HepG2 (cell line): Measurements from ENCODE around the gene CCND1. TPM values are rescaled to one million over a fixed set of nuclear protein-coding genes. Genes with fewer than 3 reads are reported as not detected.
A peak's percentile ranks its signal among the peaks of the same experiment; 100 is the strongest.

Experiments used
- CEBPB ChIP-seq: IDR thresholded peaks from 2 replicates; pipeline ENCODE4 v1.6.1; 2011; ENCODE audit warnings: low read depth, low read length, improper control_type of control experiment, borderline replicate concordance
- DNMT1 ChIP-seq: sonication (generic); formaldehyde crosslinking; IDR thresholded peaks from 2 replicates; pipeline ENCODE4 v1.5.1; 2020; ENCODE audit warnings: mild to moderate bottlenecking, missing genetic modification reagents
- ERF ChIP-seq: IDR thresholded peaks from 2 replicates; pipeline ENCODE4 v1.6.1; 2018; ENCODE audit warnings: missing biosample characterization, missing genetic modification reagents
- FOSL2 ChIP-seq: sonication (generic); formaldehyde crosslinking; IDR thresholded peaks from 2 replicates; pipeline ENCODE4 v1.4.0; 2020; ENCODE audit warnings: missing genetic modification reagents
- GATA4 ChIP-seq: sonication (generic); IDR thresholded peaks from 2 replicates; pipeline ENCODE4 v1.6.1; 2016; ENCODE audit warnings: antibody characterized with exemption, low read depth, borderline replicate concordance
- GATAD2A ChIP-seq: IDR thresholded peaks from 2 replicates; pipeline ENCODE4 v1.6.1; 2016
- GTF2F1 ChIP-seq: fragments of 150-350 bp; IDR thresholded peaks from 2 replicates; pipeline ENCODE4 v1.6.1; 2014; ENCODE audit warnings: low read length
- HDAC6 ChIP-seq: fragments of 200-600 bp; sonication (generic); IDR thresholded peaks from 2 replicates; pipeline ENCODE4 v1.7.0; 2017; ENCODE audit warnings: mild to moderate bottlenecking, antibody characterized with exemption, low read length, low read depth
- HMG20B ChIP-seq: conservative IDR thresholded peaks from 2 replicates; pipeline ENCODE4 v1.6.1; 2016; ENCODE audit warnings: missing genetic modification reagents, missing compliant biosample characterization
- IRF2 ChIP-seq: IDR thresholded peaks from 2 replicates; pipeline ENCODE4 v1.6.1; 2018; ENCODE audit warnings: missing genetic modification reagents, missing compliant biosample characterization
- KDM3A ChIP-seq: IDR thresholded peaks from 2 replicates; pipeline ENCODE4 v1.6.1; 2018; ENCODE audit warnings: low read depth, missing compliant biosample characterization
- MYC ChIP-seq: sonication (generic); formaldehyde crosslinking; IDR thresholded peaks from 2 replicates; pipeline ENCODE4 v1.9.0; 2021; ENCODE audit warnings: missing genetic modification reagents, borderline replicate concordance
- NCOA1 ChIP-seq: sonication (generic); formaldehyde crosslinking; IDR thresholded peaks from 2 replicates; pipeline ENCODE4 v1.9.0; 2021; ENCODE audit warnings: missing genetic modification reagents
- NR2F1 ChIP-seq, 2 experiments: fragments of 450-650 bp in 1 of 2; formaldehyde crosslinking in 1 of 2; IDR thresholded peaks; 2 replicates each; pipeline versions ENCODE4 v1.5.0 to v1.6.1; 2016 to 2020; ENCODE audit warnings: mild to moderate bottlenecking in 1 of 2, missing compliant biosample characterization in 1 of 2, missing genetic modification reagents in 1 of 2, moderate library complexity in 1 of 2
- RARG ChIP-seq: sonication (generic); formaldehyde crosslinking; IDR thresholded peaks from 2 replicates; pipeline ENCODE4 v1.4.0; 2020; ENCODE audit warnings: low read depth, mild to moderate bottlenecking, missing genetic modification reagents
- RFXANK ChIP-seq: IDR thresholded peaks from 2 replicates; pipeline ENCODE4 v1.6.1; 2016
- RNF219 ChIP-seq: sonication (generic); formaldehyde crosslinking; IDR thresholded peaks from 2 replicates; pipeline ENCODE4 v1.5.0; 2020; ENCODE audit warnings: mild to moderate bottlenecking, missing genetic modification reagents
- SRY ChIP-seq: sonication (generic); formaldehyde crosslinking; IDR thresholded peaks from 2 replicates; pipeline ENCODE4 v1.8.0; 2022; ENCODE audit warnings: mild to moderate bottlenecking, missing genetic modification reagents
- TAF15 ChIP-seq: fragments of 200-400 bp; formaldehyde crosslinking; IDR thresholded peaks from one replicate; pipeline ENCODE4 v1.6.1; 2018; ENCODE audit warnings: mild to moderate bottlenecking, low read depth, low read length; ENCODE audit not compliant: poor library complexity, severe bottlenecking
- ZBTB43 ChIP-seq: sonication (generic); formaldehyde crosslinking; conservative IDR thresholded peaks from 2 replicates; pipeline ENCODE4 v1.4.0; 2020; ENCODE audit warnings: missing genetic modification reagents
- ZBTB7A ChIP-seq: sonication (generic); formaldehyde crosslinking; IDR thresholded peaks from 2 replicates; pipeline ENCODE4 v1.8.0; 2022; ENCODE audit warnings: mild to moderate bottlenecking, missing genetic modification reagents
- ZNF263 ChIP-seq: sonication (generic); formaldehyde crosslinking; IDR thresholded peaks from 2 replicates; pipeline ENCODE4 v1.4.0; 2020; ENCODE audit warnings: missing genetic modification reagents
- ZNF280B ChIP-seq: sonication (generic); formaldehyde crosslinking; IDR thresholded peaks from 2 replicates; pipeline ENCODE4 v1.5.0; 2020; ENCODE audit warnings: missing genetic modification reagents, mild to moderate bottlenecking, borderline replicate concordance
- ZNF33A ChIP-seq: sonication (generic); formaldehyde crosslinking; IDR thresholded peaks from 2 replicates; pipeline ENCODE4 v1.5.1; 2020; ENCODE audit warnings: missing genetic modification reagents, mild to moderate bottlenecking, moderate library complexity, borderline replicate concordance
- ZSCAN21 ChIP-seq: sonication (generic); formaldehyde crosslinking; IDR thresholded peaks from 2 replicates; pipeline ENCODE4 v1.8.0; 2022; ENCODE audit warnings: mild to moderate bottlenecking, missing genetic modification reagents, moderate library complexity, borderline replicate concordance
- ZZZ3 ChIP-seq: sonication (generic); formaldehyde crosslinking; IDR thresholded peaks from 2 replicates; pipeline ENCODE4 v1.4.0; 2020; ENCODE audit warnings: missing genetic modification reagents, mild to moderate bottlenecking, borderline replicate concordance
- polyA plus RNA-seq, 8 experiments: library from polyadenylated mRNA; depleted of rRNA in 3 of 8; stranded (reverse) in 7 of 8; unstranded in 1 of 8; fragments of >200 nt; fragmentation: Illumina TruSeq in 4 of 8; extraction: Trizol in 4 of 8; gene quantifications; 2 replicates each; pipeline versions ENCODE4 v1.2.1 to v1.2.3, GENCODE V29; 2011 to 2016; ENCODE audit warnings: low read depth in 4 of 8, missing spikeins in 1 of 8, mixed read lengths in 1 of 8; ENCODE audit not compliant: insufficient read depth in 1 of 8
- total RNA-seq, 5 experiments: library from RNA; depleted of rRNA; stranded (reverse); fragments of >200 nt; fragmentation: Illumina TruSeq; extraction: Trizol; gene quantifications; 2 replicates each; pipeline ENCODE4 v1.2.3, GENCODE V29; 2016; ENCODE audit warnings: low read depth in 1 of 5

Gene CCND1
- total and polyA plus RNA-seq, 2 of the 13 experiments (the other 11 are each of a cell fraction or from before 2014, with no cell fraction given): 107 to 136 TPM

GRCh38 chr11:69644071-69644961, 3.4 kb downstream of the CCND1 start (continued):
- no peak for TF ChIP-seq HMG20B (CRISPR knock-in tag)
- no peak for TF ChIP-seq HDAC6
- TF ChIP-seq NCOA1 (CRISPR knock-in tag): no peak
- no peak for TF ChIP-seq RFXANK (CRISPR knock-in tag)
- 0 out of 2 replicates have a peak, but pooled peaks have one; percentile 16 for TF ChIP-seq ZNF263 (CRISPR knock-in tag)
- no peak for TF ChIP-seq ZNF33A (CRISPR knock-in tag)
- TF ChIP-seq ZBTB7A (CRISPR knock-in tag): no peak
- no peak for TF ChIP-seq RNF219 (CRISPR knock-in tag)
- no peak for TF ChIP-seq GATA4
- TF ChIP-seq TAF15: no peak
- no peak for TF ChIP-seq GTF2F1
- TF ChIP-seq FOSL2: peak; percentile 21; the same call in 1 of the 2 replicates
- TF ChIP-seq DNMT1 (CRISPR knock-in tag): 0 out of 2 replicates have a peak, but pooled peaks have one; percentile 28
- peak; percentile 82 for TF ChIP-seq KDM3A (CRISPR knock-in tag)
- peak; percentile 47; the same call in 1 of the 2 replicates for TF ChIP-seq IRF2 (CRISPR knock-in tag)
- peak; percentile 82 for TF ChIP-seq GATAD2A
- no peak for TF ChIP-seq RARG
- TF ChIP-seq MYC (CRISPR knock-in tag): peak; percentile 93
- peak; percentile 63; the same call in 1 of the 2 replicates for TF ChIP-seq ERF (CRISPR knock-in tag)
- TF ChIP-seq SRY (CRISPR knock-in tag): no peak
- TF ChIP-seq ZSCAN21 (CRISPR knock-in tag): peak; percentile 33; the same call in 1 of the 2 replicates
- 0 out of 4 replicates have a peak, but pooled peaks of 1 of the 2 experiments have one; percentile 12 for TF ChIP-seq NR2F1 (CRISPR knock-in tag; IDR thresholded peaks at IDR 0.05)
- peak; percentile 80 for TF ChIP-seq ZBTB43 (CRISPR knock-in tag)
- TF ChIP-seq ZZZ3 (CRISPR knock-in tag): 0 out of 2 replicates have a peak, but pooled peaks have one; percentile 71
- TF ChIP-seq ZNF280B (CRISPR knock-in tag): peak; percentile 63; the same call in 1 of the 2 replicates
- TF ChIP-seq CEBPB: no peak
